GM23338 (cell line): ENCODE results near the gene ADAMTS17. TPM values are rescaled to one million over a fixed set of nuclear protein-coding genes. Genes with fewer than 3 reads are reported as not detected.

Experiments used
- ATAC-seq: fragments of 200-7000 bp; cut with Tn5 transposase; 3 replicates; pipeline ENCODE4 v1.9.1; 2020
- DNase-seq: peaks from one replicate; pipeline ENCODE4 v3.0.0-alpha.2; 2015; ENCODE audit warnings: low spot score
- H2AFZ ChIP-seq: fragments of 200-600 bp; sonication (generic); 2 replicates; pipeline ENCODE4 v1.8.0; 2016; ENCODE audit warnings: antibody characterized with exemption, mild to moderate bottlenecking, moderate library complexity
- H3F3A ChIP-seq: fragments of 200-600 bp; sonication (generic); replicated peaks from 2 replicates; pipeline ENCODE4 v1.8.0; 2017; ENCODE audit warnings: antibody characterized with exemption, mixed run types, low read depth
- H3K27ac ChIP-seq: fragments of 200-600 bp; sonication (generic); 2 replicates; pipeline ENCODE4 v1.6.1; 2016; ENCODE audit warnings: low read depth
- H3K27me3 ChIP-seq: fragments of 200-600 bp; sonication (generic); 2 replicates; pipeline ENCODE4 v1.8.0; 2016; ENCODE audit warnings: mild to moderate bottlenecking, mixed run types, moderate library complexity; ENCODE audit not compliant: insufficient read depth
- H3K36me3 ChIP-seq: fragments of 200-600 bp; sonication (generic); 2 replicates; pipeline ENCODE4 v1.8.0; 2016; ENCODE audit warnings: mild to moderate bottlenecking; ENCODE audit not compliant: insufficient read depth
- H3K4me1 ChIP-seq: fragments of 200-600 bp; sonication (generic); 2 replicates; pipeline ENCODE4 v1.8.0; 2016; ENCODE audit warnings: mild to moderate bottlenecking, moderate library complexity; ENCODE audit not compliant: insufficient read depth
- H3K4me2 ChIP-seq: fragments of 200-600 bp; sonication (generic); 2 replicates; pipeline ENCODE4 v1.7.1; 2017; ENCODE audit warnings: mixed run types
- H3K4me3 ChIP-seq: fragments of 200-600 bp; sonication (generic); 2 replicates; pipeline ENCODE4 v1.6.1; 2016; ENCODE audit warnings: mixed run types
- H3K79me2 ChIP-seq: fragments of 200-600 bp; sonication (generic); replicated peaks from 2 replicates; pipeline ENCODE4 v1.8.0; 2017; ENCODE audit warnings: mild to moderate bottlenecking; ENCODE audit not compliant: insufficient read depth
- H3K9me2 ChIP-seq: fragments of 200-600 bp; sonication (generic); 2 replicates; pipeline ENCODE4 v1.8.0; 2017; ENCODE audit not compliant: insufficient read depth
- H4K20me1 ChIP-seq: fragments of 200-600 bp; sonication (generic); replicated peaks from 2 replicates; pipeline ENCODE4 v1.8.0; 2017; ENCODE audit warnings: mild to moderate bottlenecking; ENCODE audit not compliant: insufficient read depth
- H3K27ac Mint-ChIP-seq: 2 replicates; pipeline ENCODE4 v1.8.0; 2020; ENCODE audit warnings: inconsistent platforms, mild to moderate bottlenecking, moderate library complexity, mixed read lengths
- H3K27me3 Mint-ChIP-seq: 3 replicates; pipeline ENCODE4 v1.8.0; 2022; ENCODE audit warnings: low read depth, mild to moderate bottlenecking, moderate library complexity, mixed read lengths, inconsistent platforms; ENCODE audit not compliant: insufficient read depth, poor library complexity
- H3K36me3 Mint-ChIP-seq: 3 replicates; pipeline ENCODE4 v1.8.0; 2021; ENCODE audit warnings: low read depth, mild to moderate bottlenecking, inconsistent platforms, moderate library complexity, mixed read lengths
- H3K4me1 Mint-ChIP-seq: 3 replicates; pipeline ENCODE4 v1.8.0; 2020; ENCODE audit warnings: mild to moderate bottlenecking, inconsistent platforms, mixed read lengths
- H3K4me3 Mint-ChIP-seq: 3 replicates; pipeline ENCODE4 v1.8.0; 2021; ENCODE audit warnings: moderate library complexity, mild to moderate bottlenecking, inconsistent platforms, mixed read lengths
- H3K9me3 Mint-ChIP-seq: 3 replicates; pipeline ENCODE4 v1.8.0; 2020; ENCODE audit warnings: moderate library complexity, mild to moderate bottlenecking, inconsistent platforms, mixed read lengths
- CREB1 ChIP-seq: fragments of 250-450 bp; sonication (Bioruptor Pico); IDR thresholded peaks from 2 replicates; pipeline ENCODE4 v1.5.0; 2020; ENCODE audit warnings: low read depth, mild to moderate bottlenecking, moderate library complexity
- EZH2phosphoT487 ChIP-seq: fragments of 200-600 bp; sonication (generic); IDR thresholded peaks from one replicate; pipeline ENCODE4 v1.8.1; 2018; ENCODE audit warnings: antibody characterized with exemption; ENCODE audit not compliant: unreplicated experiment
- JUNB ChIP-seq: IDR thresholded peaks from one replicate; pipeline ENCODE4 v1.6.1; 2016; ENCODE audit warnings: antibody characterized with exemption; ENCODE audit not compliant: unreplicated experiment
- NANOG ChIP-seq: IDR thresholded peaks from 2 replicates; pipeline ENCODE4 v1.6.1; 2016; ENCODE audit warnings: antibody characterized with exemption, borderline replicate concordance
- POLR2AphosphoS5 ChIP-seq: IDR thresholded peaks from 2 replicates; pipeline ENCODE4 v1.6.1; 2016; ENCODE audit warnings: antibody characterized with exemption, low read depth
- STAT1 ChIP-seq: IDR thresholded peaks from one replicate; pipeline ENCODE4 v1.6.1; 2016; ENCODE audit warnings: antibody characterized with exemption; ENCODE audit not compliant: unreplicated experiment
- ZNF114 ChIP-seq: fragments of 250-450 bp; sonication (Bioruptor Pico); IDR thresholded peaks from 2 replicates; pipeline ENCODE4 v1.5.0; 2020; ENCODE audit warnings: mild to moderate bottlenecking, moderate library complexity
- polyA plus RNA-seq: library from polyadenylated mRNA; unstranded; fragments of >200 nt; fragmentation: Nextera tagmentation; extraction: Ambion mirVana; gene quantifications from 2 replicates; pipeline ENCODE4 v1.2.1, GENCODE V29; 2016
- total RNA-seq: library from RNA; depleted of rRNA; stranded (reverse); fragments of >200 nt; shearing (Covaris generic); gene quantifications from 2 replicates; pipeline ENCODE4 v1.2.3, GENCODE V29; 2014
- TF ChIP-seq, protein P1 (sequence below), 2 experiments: fragments of 200-600 bp in 1 of 2; sonication (generic) in 1 of 2; conservative IDR thresholded peaks; 2 replicates each; pipeline versions ENCODE4 v1.5.1 to v1.6.1; 2016 to 2017; ENCODE audit warnings: antibody characterized with exemption in 2 of 2, low read depth in 2 of 2, mild to moderate bottlenecking in 2 of 2, moderate library complexity in 1 of 2
- TF ChIP-seq, protein P2 (sequence below): IDR thresholded peaks from 2 replicates; pipeline ENCODE4 v1.6.1; 2016; ENCODE audit warnings: antibody characterized with exemption
- TF ChIP-seq, protein P3 (sequence below): IDR thresholded peaks from one replicate; pipeline ENCODE4 v1.6.1; 2018; ENCODE audit warnings: antibody characterized with exemption; ENCODE audit not compliant: unreplicated experiment

The ADAMTS17 gene
- total and polyA plus RNA-seq, 2 experiments from 2014 or later, result 0.60 to 3.8 TPM

DNA sequence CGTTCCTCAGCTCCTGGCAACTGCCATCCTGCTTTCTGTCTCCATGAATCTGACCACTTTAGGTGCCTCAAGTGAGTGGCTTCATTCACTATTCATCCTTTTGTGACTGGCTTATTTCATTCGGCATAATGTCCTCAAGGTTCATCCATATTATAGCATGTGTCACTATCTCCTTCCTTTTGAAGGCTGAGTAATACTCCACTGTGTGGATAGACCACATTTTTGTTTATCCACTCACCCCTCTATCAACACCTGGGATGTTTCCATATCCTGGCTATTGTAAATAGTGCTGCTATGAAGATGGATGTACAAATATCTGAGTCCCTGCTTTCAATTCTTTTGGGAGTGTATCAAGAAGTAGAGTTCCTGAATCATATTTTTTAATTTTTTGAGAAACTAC, 98.8 kb downstream of the ADAMTS17 start (continued):
- TF ChIP-seq, protein P1, sequence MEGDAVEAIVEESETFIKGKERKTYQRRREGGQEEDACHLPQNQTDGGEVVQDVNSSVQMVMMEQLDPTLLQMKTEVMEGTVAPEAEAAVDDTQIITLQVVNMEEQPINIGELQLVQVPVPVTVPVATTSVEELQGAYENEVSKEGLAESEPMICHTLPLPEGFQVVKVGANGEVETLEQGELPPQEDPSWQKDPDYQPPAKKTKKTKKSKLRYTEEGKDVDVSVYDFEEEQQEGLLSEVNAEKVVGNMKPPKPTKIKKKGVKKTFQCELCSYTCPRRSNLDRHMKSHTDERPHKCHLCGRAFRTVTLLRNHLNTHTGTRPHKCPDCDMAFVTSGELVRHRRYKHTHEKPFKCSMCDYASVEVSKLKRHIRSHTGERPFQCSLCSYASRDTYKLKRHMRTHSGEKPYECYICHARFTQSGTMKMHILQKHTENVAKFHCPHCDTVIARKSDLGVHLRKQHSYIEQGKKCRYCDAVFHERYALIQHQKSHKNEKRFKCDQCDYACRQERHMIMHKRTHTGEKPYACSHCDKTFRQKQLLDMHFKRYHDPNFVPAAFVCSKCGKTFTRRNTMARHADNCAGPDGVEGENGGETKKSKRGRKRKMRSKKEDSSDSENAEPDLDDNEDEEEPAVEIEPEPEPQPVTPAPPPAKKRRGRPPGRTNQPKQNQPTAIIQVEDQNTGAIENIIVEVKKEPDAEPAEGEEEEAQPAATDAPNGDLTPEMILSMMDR (conservative IDR thresholded peaks at IDR 0.05; ENCODE audit: low read depth in 2 of 2), result no peak
- TF ChIP-seq, protein P2, sequence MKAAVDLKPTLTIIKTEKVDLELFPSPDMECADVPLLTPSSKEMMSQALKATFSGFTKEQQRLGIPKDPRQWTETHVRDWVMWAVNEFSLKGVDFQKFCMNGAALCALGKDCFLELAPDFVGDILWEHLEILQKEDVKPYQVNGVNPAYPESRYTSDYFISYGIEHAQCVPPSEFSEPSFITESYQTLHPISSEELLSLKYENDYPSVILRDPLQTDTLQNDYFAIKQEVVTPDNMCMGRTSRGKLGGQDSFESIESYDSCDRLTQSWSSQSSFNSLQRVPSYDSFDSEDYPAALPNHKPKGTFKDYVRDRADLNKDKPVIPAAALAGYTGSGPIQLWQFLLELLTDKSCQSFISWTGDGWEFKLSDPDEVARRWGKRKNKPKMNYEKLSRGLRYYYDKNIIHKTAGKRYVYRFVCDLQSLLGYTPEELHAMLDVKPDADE, result no peak
- no peak for TF ChIP-seq EZH2phosphoT487
- TF ChIP-seq, protein P3, sequence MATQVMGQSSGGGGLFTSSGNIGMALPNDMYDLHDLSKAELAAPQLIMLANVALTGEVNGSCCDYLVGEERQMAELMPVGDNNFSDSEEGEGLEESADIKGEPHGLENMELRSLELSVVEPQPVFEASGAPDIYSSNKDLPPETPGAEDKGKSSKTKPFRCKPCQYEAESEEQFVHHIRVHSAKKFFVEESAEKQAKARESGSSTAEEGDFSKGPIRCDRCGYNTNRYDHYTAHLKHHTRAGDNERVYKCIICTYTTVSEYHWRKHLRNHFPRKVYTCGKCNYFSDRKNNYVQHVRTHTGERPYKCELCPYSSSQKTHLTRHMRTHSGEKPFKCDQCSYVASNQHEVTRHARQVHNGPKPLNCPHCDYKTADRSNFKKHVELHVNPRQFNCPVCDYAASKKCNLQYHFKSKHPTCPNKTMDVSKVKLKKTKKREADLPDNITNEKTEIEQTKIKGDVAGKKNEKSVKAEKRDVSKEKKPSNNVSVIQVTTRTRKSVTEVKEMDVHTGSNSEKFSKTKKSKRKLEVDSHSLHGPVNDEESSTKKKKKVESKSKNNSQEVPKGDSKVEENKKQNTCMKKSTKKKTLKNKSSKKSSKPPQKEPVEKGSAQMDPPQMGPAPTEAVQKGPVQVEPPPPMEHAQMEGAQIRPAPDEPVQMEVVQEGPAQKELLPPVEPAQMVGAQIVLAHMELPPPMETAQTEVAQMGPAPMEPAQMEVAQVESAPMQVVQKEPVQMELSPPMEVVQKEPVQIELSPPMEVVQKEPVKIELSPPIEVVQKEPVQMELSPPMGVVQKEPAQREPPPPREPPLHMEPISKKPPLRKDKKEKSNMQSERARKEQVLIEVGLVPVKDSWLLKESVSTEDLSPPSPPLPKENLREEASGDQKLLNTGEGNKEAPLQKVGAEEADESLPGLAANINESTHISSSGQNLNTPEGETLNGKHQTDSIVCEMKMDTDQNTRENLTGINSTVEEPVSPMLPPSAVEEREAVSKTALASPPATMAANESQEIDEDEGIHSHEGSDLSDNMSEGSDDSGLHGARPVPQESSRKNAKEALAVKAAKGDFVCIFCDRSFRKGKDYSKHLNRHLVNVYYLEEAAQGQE, result no peak
- TF ChIP-seq NANOG, result no peak
- TF ChIP-seq STAT1, result no peak
- TF ChIP-seq CREB1 (CRISPR knock-in tag), result no peak

DNA sequence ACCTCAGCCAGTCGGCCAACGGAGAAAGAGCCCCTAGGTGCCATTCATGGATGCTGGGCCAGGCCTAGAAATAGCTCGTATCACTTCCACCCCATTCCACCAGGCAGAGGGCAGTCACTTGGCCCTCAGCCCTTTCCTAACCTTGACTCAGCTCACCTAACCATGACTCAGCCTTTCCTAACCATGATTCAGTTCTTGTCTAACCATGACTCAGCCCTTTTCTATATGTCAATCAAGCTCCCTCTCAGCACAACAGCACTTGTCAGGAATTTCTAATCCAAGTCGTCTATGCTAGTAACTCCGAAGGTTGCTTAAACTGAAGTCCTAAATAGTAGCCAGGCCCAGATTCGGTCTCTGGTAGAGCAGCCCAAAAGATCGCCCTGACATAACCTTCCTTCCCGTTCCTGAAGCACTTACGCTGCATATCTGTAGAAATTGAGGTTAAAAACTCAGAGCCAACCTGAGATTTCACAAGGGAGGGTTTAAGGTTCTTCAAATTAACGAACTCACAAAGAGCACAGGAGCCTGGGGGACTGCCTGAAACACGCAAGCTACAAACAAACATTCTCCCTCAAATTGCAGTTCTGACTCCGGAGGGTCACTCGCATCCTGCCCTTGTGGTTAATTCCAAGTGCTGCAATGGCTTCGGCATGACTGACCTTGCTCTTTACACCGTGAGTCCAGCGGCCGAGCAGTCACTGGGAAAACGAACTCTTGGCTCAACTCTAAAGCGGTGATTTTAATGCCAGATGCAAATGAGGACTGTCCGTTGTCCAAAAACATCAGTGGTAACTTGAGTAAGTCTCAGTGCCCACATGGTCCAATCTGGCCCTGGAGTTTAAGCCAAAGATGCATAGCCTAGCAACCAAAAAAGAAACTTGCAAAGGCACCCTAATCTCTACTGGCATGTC, 99.9 kb downstream of the ADAMTS17 start:
- DNase-seq (peak; percentile 58), ATAC-seq (peak; percentile 49)
- Mint-ChIP-seq H3K27me3 (peaks cover 5% of the 10 kb centered on the region), H3K4me3 (no peak overlapping the region), H3K36me3 (peaks cover 3% of the 10 kb centered on the region; the same call in 2 of the 3 replicates), H3K4me1 (peaks cover 15% of the 10 kb centered on the region), H3K9me3 (peaks cover 4% of the 10 kb centered on the region; the same call in 2 of the 3 replicates), H3K27ac (peak overlapping the region; percentile 65; the same call in 1 of the 2 replicates)
- Histone ChIP-seq H3K36me3 (no peaks in the 10 kb centered on the region), H3F3A (no peaks in the 10 kb centered on the region), H3K27me3 (no peaks in the 10 kb centered on the region), H3K4me2 (no peak overlapping the region), H4K20me1 (no peaks in the 10 kb centered on the region), H3K79me2 (no peaks in the 10 kb centered on the region), H3K9me2 (0 out of 2 replicates have a peak, but pooled peaks cover 5% of the 10 kb centered on the region), H3K4me1 (no peaks in the 10 kb centered on the region), H3K4me3 (no peak overlapping the region), H3K27ac (no peak overlapping the region), H2AFZ (no peak overlapping the region)
- no peak for TF ChIP-seq CREB1 (CRISPR knock-in tag)
- no peak for TF ChIP-seq JUNB
- no peak for TF ChIP-seq EZH2phosphoT487
- no peak for TF ChIP-seq POLR2AphosphoS5
- no peak for TF ChIP-seq ZNF114
- TF ChIP-seq, protein P2, result no peak
- no peak for TF ChIP-seq STAT1
